K562 (cell line): Measurements from ENCODE around the gene NUTM1. TPM values are rescaled to one million over a fixed set of nuclear protein-coding genes. Genes with fewer than 3 reads are reported as not detected.

Experiments
- ATF7 ChIP-seq: fragments of 450-650 bp; IDR thresholded peaks from 2 replicates; pipeline ENCODE4 v1.7.1; 2014; ENCODE audit warnings: mild to moderate bottlenecking, moderate library complexity
- ETV6 ChIP-seq, 3 experiments: fragments of 150-350 bp in 1 of 3; sonication (generic) in 1 of 3; formaldehyde crosslinking in 1 of 3; IDR thresholded peaks; 2 replicates each; pipeline versions ENCODE4 v1.6.1 to v1.8.0; 2014 to 2022; ENCODE audit warnings: borderline replicate concordance in 2 of 3, low read depth in 2 of 3, antibody characterized with exemption in 1 of 3, low read length in 1 of 3, mild to moderate bottlenecking in 1 of 3, missing genetic modification reagents in 1 of 3
- FOXK1 ChIP-seq: sonication (generic); formaldehyde crosslinking; IDR thresholded peaks from 2 replicates; pipeline ENCODE4 v1.8.0; 2022; ENCODE audit warnings: missing genetic modification reagents, mild to moderate bottlenecking, borderline replicate concordance
- KLF16 ChIP-seq: IDR thresholded peaks from 2 replicates; pipeline ENCODE4 v1.6.1; 2016; ENCODE audit warnings: antibody characterized with exemption
- MTA2 ChIP-seq: fragments of 450-650 bp; IDR thresholded peaks from 2 replicates; pipeline ENCODE4 v1.6.1; 2016; ENCODE audit warnings: low read depth
- NEUROD1 ChIP-seq: fragments of 150-350 bp; IDR thresholded peaks from 2 replicates; pipeline ENCODE4 v1.6.1; 2014; ENCODE audit warnings: borderline replicate concordance, low read length, low read depth; ENCODE audit not compliant: partially characterized antibody
- PML ChIP-seq: IDR thresholded peaks from 2 replicates; pipeline ENCODE4 v1.6.1; 2012; ENCODE audit warnings: low read length, inconsistent platforms
- PRDM10 ChIP-seq: fragments of 450-650 bp; IDR thresholded peaks from 2 replicates; pipeline ENCODE4 v1.6.1; 2018; ENCODE audit not compliant: partially characterized antibody
- RAD21 ChIP-seq, 2 experiments: fragments of 250-450 bp in 1 of 2; fragments of 450-650 bp in 1 of 2; sonication (Bioruptor Pico) in 1 of 2; formaldehyde crosslinking in 1 of 2; IDR thresholded peaks in 1 of 2; conservative IDR thresholded peaks in 1 of 2; 2 replicates each; pipeline versions ENCODE4 v1.4.0 to v1.8.0; 2020 to 2022; ENCODE audit warnings: mild to moderate bottlenecking in 2 of 2, moderate library complexity in 1 of 2
- SMAD3 ChIP-seq: fragments of 450-650 bp; formaldehyde crosslinking; conservative IDR thresholded peaks from 2 replicates; pipeline ENCODE4 v1.4.0; 2020; ENCODE audit warnings: mild to moderate bottlenecking
- VEZF1 ChIP-seq: fragments of 200-800 bp; sonication (Bioruptor generic); IDR thresholded peaks from 2 replicates; pipeline ENCODE4 v1.6.1; 2017; ENCODE audit warnings: missing genetic modification characterization, missing compliant biosample characterization
- ZEB2 ChIP-seq: fragments of 450-650 bp; IDR thresholded peaks from 2 replicates; pipeline ENCODE4 v1.6.1; 2016
- ZNF830 ChIP-seq: fragments of 250-450 bp; sonication (Bioruptor Pico); IDR thresholded peaks from 2 replicates; pipeline ENCODE4 v1.5.0; 2021; ENCODE audit warnings: mild to moderate bottlenecking
- polyA plus RNA-seq, 8 experiments: library from polyadenylated mRNA; depleted of rRNA in 4 of 8; stranded (reverse) in 5 of 8; unstranded in 3 of 8; fragments of >200 nt; fragmentation: Nextera tagmentation in 2 of 8; fragmentation: Illumina TruSeq in 1 of 8; extraction: Ambion mirVana in 2 of 8; extraction: Trizol in 1 of 8; gene quantifications; 2 replicates each; pipeline versions ENCODE4 v1.2.1 to v1.2.3, GENCODE V29; 2011 to 2014; ENCODE audit warnings: inconsistent platforms in 1 of 8, missing spikeins in 1 of 8
- total RNA-seq, 7 experiments: library from RNA; depleted of rRNA in 6 of 7; stranded (reverse); fragments of >200 nt in 6 of 7; fragmentation: Illumina TruSeq in 2 of 7; extraction: Trizol in 2 of 7; gene quantifications; 2 replicates each; pipeline versions ENCODE4 v1.2.1 to v1.2.3, GENCODE V29; 2011 to 2021; ENCODE audit warnings: low replicate concordance in 1 of 7
- TF ChIP-seq, protein P1 (sequence below): fragments of 450-650 bp; IDR thresholded peaks from 2 replicates; pipeline ENCODE4 v1.6.1; 2017; ENCODE audit warnings: antibody characterized with exemption
- TF ChIP-seq, protein P2 (sequence below): fragments of 450-650 bp; IDR thresholded peaks from 2 replicates; pipeline ENCODE4 v1.6.1; 2016
- TF ChIP-seq, protein P3 (sequence below), 2 experiments: fragments of 450-650 bp in 1 of 2; sonication (generic) in 1 of 2; formaldehyde crosslinking in 1 of 2; IDR thresholded peaks in 1 of 2; conservative IDR thresholded peaks in 1 of 2; 2 replicates each; pipeline versions ENCODE4 v1.6.1 to v1.8.1; 2016 to 2023; ENCODE audit warnings: mild to moderate bottlenecking in 2 of 2, moderate library complexity in 2 of 2, inconsistent platforms in 1 of 2, missing genetic modification reagents in 1 of 2

NUTM1 gene
- total and polyA plus RNA-seq, 9 of the 15 experiments (the other 6 are each of a cell fraction or from before 2014, with no cell fraction given): 0.01 to 0.05 (median 0.04) TPM; not detected in 4

- TF ChIP-seq PRDM10 (peak; percentile 94), PML (peak; percentile 76), ZNF830 (no peak), VEZF1 (CRISPR knock-in tag) (peak; percentile 57), SMAD3 (CRISPR knock-in tag) (0 out of 2 replicates have a peak, but pooled peaks have one; percentile 12), ATF7 (peak; percentile 93), RAD21 (CRISPR knock-in tag; conservative IDR thresholded peaks at IDR 0.05 in 1 of 2, IDR thresholded peaks at IDR 0.05 in 1 of 2) (peak; percentile 71 to 82), NEUROD1 (peak; percentile 42), KLF16 (peak; percentile 75; the same call in 1 of the 2 replicates), ZEB2 (peak; percentile 65), ETV6 (IDR thresholded peaks at IDR 0.05; ENCODE audit: borderline replicate concordance in 1 of 2, low read depth in 2 of 2, low read length in 1 of 2) (peak; percentile 90 to 98), ETV6 (CRISPR knock-in tag; IDR thresholded peaks at IDR 0.05; ENCODE audit: borderline replicate concordance) (no peak), FOXK1 (peak; percentile 67; the same call in 1 of the 2 replicates), MTA2 (0 out of 2 replicates have a peak, but pooled peaks have one; percentile 15)
- TF ChIP-seq, protein P1, sequence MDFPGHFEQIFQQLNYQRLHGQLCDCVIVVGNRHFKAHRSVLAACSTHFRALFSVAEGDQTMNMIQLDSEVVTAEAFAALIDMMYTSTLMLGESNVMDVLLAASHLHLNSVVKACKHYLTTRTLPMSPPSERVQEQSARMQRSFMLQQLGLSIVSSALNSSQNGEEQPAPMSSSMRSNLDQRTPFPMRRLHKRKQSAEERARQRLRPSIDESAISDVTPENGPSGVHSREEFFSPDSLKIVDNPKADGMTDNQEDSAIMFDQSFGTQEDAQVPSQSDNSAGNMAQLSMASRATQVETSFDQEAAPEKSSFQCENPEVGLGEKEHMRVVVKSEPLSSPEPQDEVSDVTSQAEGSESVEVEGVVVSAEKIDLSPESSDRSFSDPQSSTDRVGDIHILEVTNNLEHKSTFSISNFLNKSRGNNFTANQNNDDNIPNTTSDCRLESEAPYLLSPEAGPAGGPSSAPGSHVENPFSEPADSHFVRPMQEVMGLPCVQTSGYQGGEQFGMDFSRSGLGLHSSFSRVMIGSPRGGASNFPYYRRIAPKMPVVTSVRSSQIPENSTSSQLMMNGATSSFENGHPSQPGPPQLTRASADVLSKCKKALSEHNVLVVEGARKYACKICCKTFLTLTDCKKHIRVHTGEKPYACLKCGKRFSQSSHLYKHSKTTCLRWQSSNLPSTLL: peak; percentile 80
- TF ChIP-seq, protein P2, sequence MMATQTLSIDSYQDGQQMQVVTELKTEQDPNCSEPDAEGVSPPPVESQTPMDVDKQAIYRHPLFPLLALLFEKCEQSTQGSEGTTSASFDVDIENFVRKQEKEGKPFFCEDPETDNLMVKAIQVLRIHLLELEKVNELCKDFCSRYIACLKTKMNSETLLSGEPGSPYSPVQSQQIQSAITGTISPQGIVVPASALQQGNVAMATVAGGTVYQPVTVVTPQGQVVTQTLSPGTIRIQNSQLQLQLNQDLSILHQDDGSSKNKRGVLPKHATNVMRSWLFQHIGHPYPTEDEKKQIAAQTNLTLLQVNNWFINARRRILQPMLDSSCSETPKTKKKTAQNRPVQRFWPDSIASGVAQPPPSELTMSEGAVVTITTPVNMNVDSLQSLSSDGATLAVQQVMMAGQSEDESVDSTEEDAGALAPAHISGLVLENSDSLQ: peak; percentile 46
- TF ChIP-seq, protein P3, sequence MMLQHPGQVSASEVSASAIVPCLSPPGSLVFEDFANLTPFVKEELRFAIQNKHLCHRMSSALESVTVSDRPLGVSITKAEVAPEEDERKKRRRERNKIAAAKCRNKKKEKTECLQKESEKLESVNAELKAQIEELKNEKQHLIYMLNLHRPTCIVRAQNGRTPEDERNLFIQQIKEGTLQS (IDR thresholded peaks at IDR 0.05): peak; percentile 79
- TF ChIP-seq, protein P3 (CRISPR knock-in tag; conservative IDR thresholded peaks at IDR 0.05): 0 out of 2 replicates have a peak, but pooled peaks have one; percentile 46
Observed at GRCh38 chr15:34342737-34343575, at the start of gene NUTM1, which contains the start of gene NOP10 (continued).
